Activated T-cell treated with anti-CD3 and anti-CD28 coated beads, Interleukin-2, amount 50 U/mL, for 4 hours (primary cell): ENCODE measurements around the gene PCDHA12. TPM values are rescaled to one million over a fixed set of nuclear protein-coding genes. Genes with fewer than 3 reads are reported as not detected.
"Not testable (repeated sequence)": the region's sequence is repeated elsewhere in the genome, so short reads cannot be mapped to it uniquely, and the experiment has no call there.

Experiments
- ATAC-seq, 2 donors: fragments of 200-7000 bp; cut with Tn5 transposase; one replicate each; pipeline ENCODE4 v1.10.0; 2021
- DNase-seq: peaks from one replicate; pipeline ENCODE4 v3.0.0-alpha.2; 2020
- H3K27me3 Mint-ChIP-seq: one replicate; pipeline ENCODE4 v1.8.0; 2021; ENCODE audit warnings: low read depth, mixed read lengths
- H3K36me3 Mint-ChIP-seq: one replicate; pipeline ENCODE4 v1.8.0; 2022; ENCODE audit warnings: mixed read lengths; ENCODE audit not compliant: insufficient read depth
- H3K4me1 Mint-ChIP-seq: one replicate; pipeline ENCODE4 v1.8.0; 2021; ENCODE audit warnings: low read depth, mixed read lengths
- H3K4me3 Mint-ChIP-seq: one replicate; pipeline ENCODE4 v1.8.0; 2021; ENCODE audit warnings: mild to moderate bottlenecking, moderate library complexity, mixed read lengths
- H3K9me3 Mint-ChIP-seq: one replicate; pipeline ENCODE4 v1.8.0; 2021; ENCODE audit warnings: mixed read lengths
- total RNA-seq, 3 donors: library from RNA; stranded (reverse); gene quantifications; one replicate each; pipeline ENCODE4 v1.2.1, GENCODE V29; 2021

The PCDHA12 gene
- total RNA-seq = not detected

- Mint-ChIP-seq H3K9me3 (peaks cover 14% of the 10 kb centered on the region), H3K36me3 (no peaks in the 10 kb centered on the region), H3K4me1 (no peaks in the 10 kb centered on the region), H3K27me3 (peaks cover 42% of the 10 kb centered on the region), H3K4me3 (no peak within 1 kb of the TSS)
- ATAC-seq = no peak
- DNase-seq = no peak
Measured at GRCh38 chr5:140875085-140876065, at the start of gene PCDHA12. Gene PCDHA12 (plus strand): TSS chr5:140875308. CDS start chr5:140875473, 165 bp downstream.

- H3K9me3 Mint-ChIP-seq = peaks cover 30% of the 10 kb centered on the region
Measured at GRCh38 chr5:140827704-140828361, 47.3 kb upstream of the PCDHA12 start, which contains the start of gene PCDHA6. Gene PCDHA6 (plus strand): TSS chr5:140827960. CDS start chr5:140828092, 132 bp downstream.

GRCh38 chr5:140828362-140828737 lies 46.8 kb upstream of the PCDHA12 start:
- Mint-ChIP-seq H3K9me3 (peaks cover 33% of the 10 kb centered on the region), H3K36me3 (no peaks in the 10 kb centered on the region), H3K4me3 (no peak overlapping the region), H3K27me3 (peaks cover 48% of the 10 kb centered on the region), H3K4me1 (no peaks in the 10 kb centered on the region)
- ATAC-seq (no peak), DNase-seq (no peak)

More at GRCh38 chr5:140827704-140828361, 47.3 kb upstream of the PCDHA12 start, which contains the start of gene PCDHA6:
- Mint-ChIP-seq H3K36me3 (no peaks in the 10 kb centered on the region), H3K4me3 (no peak within 1 kb of the TSS), H3K4me1 (no peaks in the 10 kb centered on the region), H3K27me3 (peaks cover 45% of the 10 kb centered on the region)
- no peak for DNase-seq
- ATAC-seq = no peak

GRCh38 chr5:140829511-140830501 lies 45.3 kb upstream of the PCDHA12 start:
- DNase-seq, H3K4me3 Mint-ChIP-seq, H3K4me1 Mint-ChIP-seq, H3K36me3 Mint-ChIP-seq, ATAC-seq: not testable (repeated sequence)
- H3K9me3 Mint-ChIP-seq = peaks cover 33% of the 10 kb centered on the region
- peaks cover 59% of the 10 kb centered on the region for H3K27me3 Mint-ChIP-seq

GRCh38 chr5:140833993-140834392 lies 41.1 kb upstream of the PCDHA12 start, which contains the start of gene PCDHA7:
Gene PCDHA7 (plus strand): TSS chr5:140834269. CDS start chr5:140834384, 115 bp downstream.
- no peak for DNase-seq
- Mint-ChIP-seq H3K4me3 (no peak within 1 kb of the TSS), H3K36me3 (no peaks in the 10 kb centered on the region), H3K9me3 (peaks cover 16% of the 10 kb centered on the region), H3K4me1 (no peaks in the 10 kb centered on the region), H3K27me3 (peaks cover 37% of the 10 kb centered on the region)
- no peak for ATAC-seq

GRCh38 chr5:140834439-140835008 lies 40.6 kb upstream of the PCDHA12 start:
- H3K4me3 Mint-ChIP-seq, H3K36me3 Mint-ChIP-seq, H3K4me1 Mint-ChIP-seq, DNase-seq, ATAC-seq: not testable (repeated sequence)
- Mint-ChIP-seq H3K27me3 (peaks cover 40% of the 10 kb centered on the region), H3K9me3 (peaks cover 16% of the 10 kb centered on the region)

GRCh38 chr5:140835622-140836510 lies 39.2 kb upstream of the PCDHA12 start:
- Mint-ChIP-seq H3K9me3 (peaks cover 16% of the 10 kb centered on the region), H3K36me3 (no peaks in the 10 kb centered on the region), H3K27me3 (peaks cover 39% of the 10 kb centered on the region), H3K4me3 (no peak overlapping the region), H3K4me1 (no peaks in the 10 kb centered on the region)
- no peak for ATAC-seq
- no peak for DNase-seq

- Mint-ChIP-seq H3K9me3 (peaks cover 4% of the 10 kb centered on the region), H3K4me3 (no peak within 1 kb of the TSS)
Measured at GRCh38 chr5:140840978-140841962, 33.8 kb upstream of the PCDHA12 start, which contains the start of gene PCDHA8. Gene PCDHA8 (plus strand): TSS chr5:140841187. CDS start chr5:140841322, 135 bp downstream.

GRCh38 chr5:140842798-140843733 lies 32.0 kb upstream of the PCDHA12 start:
- no peaks in the 10 kb centered on the region for H3K4me1 Mint-ChIP-seq
- no peak overlapping the region for H3K4me3 Mint-ChIP-seq
- peaks cover 15% of the 10 kb centered on the region for H3K27me3 Mint-ChIP-seq
- DNase-seq (no peak), ATAC-seq (no peak)
- H3K36me3 Mint-ChIP-seq = peaks cover 3% of the 10 kb centered on the region
- H3K9me3 Mint-ChIP-seq = peaks cover 4% of the 10 kb centered on the region

More at GRCh38 chr5:140840978-140841962, 33.8 kb upstream of the PCDHA12 start, which contains the start of gene PCDHA8:
- Mint-ChIP-seq H3K27me3 (peaks cover 15% of the 10 kb centered on the region), H3K4me1 (no peaks in the 10 kb centered on the region), H3K36me3 (no peaks in the 10 kb centered on the region)
- ATAC-seq (no peak), DNase-seq (no peak)

- ATAC-seq, H3K4me3 Mint-ChIP-seq, H3K27me3 Mint-ChIP-seq, H3K36me3 Mint-ChIP-seq, H3K4me1 Mint-ChIP-seq, H3K9me3 Mint-ChIP-seq, DNase-seq: not testable (repeated sequence)
Measured at GRCh38 chr5:140848139-140849102, 26.7 kb upstream of the PCDHA12 start, which contains the start of gene PCDHA9. Gene PCDHA9 (plus strand): TSS chr5:140848382. CDS start chr5:140848496, 114 bp downstream.
